ENCODE results near the gene BEST4. TPM values are rescaled to one million over a fixed set of nuclear protein-coding genes. Genes with fewer than 3 reads are reported as not detected.

BEST4 gene
- polyA plus RNA-seq, 1 of the 3 experiments (the other 2 are of a cell fraction): 0.12 TPM

- Histone ChIP-seq H3K9me3 (no peaks in the 10 kb centered on the region), H2AFZ (ENCODE audit: low read depth) (no peak overlapping the region), H3K4me2 (peak overlapping the region; percentile 57), H3K4me3 (ENCODE audit: low read depth in 2 of 2, low read length in 1 of 2) (0 out of 4 replicates have a peak overlapping the region, but pooled peaks of 1 of the 2 experiments have one; percentile 1), H3K36me3 (replicated peaks in 1 of 2; ENCODE audit: control insufficient read depth in 1 of 2, insufficient read depth in 2 of 2, low read length in 1 of 2) (peaks cover 43 to 57% of the 10 kb centered on the region in 2 experiments), H3K27me3 (ENCODE audit: insufficient read depth) (no peaks in the 10 kb centered on the region), H3F3A (replicated peaks; ENCODE audit: insufficient read depth) (peaks cover 68% of the 10 kb centered on the region), H3K9me2 (no peaks in the 10 kb centered on the region), H3K9ac (peak overlapping the region; percentile 94), H4K20me1 (ENCODE audit: insufficient read depth) (peaks cover 25% of the 10 kb centered on the region), H3K27ac (ENCODE audit: low read depth in 2 of 2, low read length in 1 of 2) (peak overlapping the region; percentile 94 to 100), H3K79me2 (ENCODE audit: insufficient read depth) (peaks cover 75% of the 10 kb centered on the region), H3K4me1 (ENCODE audit: control insufficient read depth in 1 of 2, insufficient read depth in 2 of 2, low read depth in 1 of 2, low read length in 1 of 2) (peaks cover 57 to 72% of the 10 kb centered on the region in 2 experiments; a peak in 3 of 4 replicates)
- CTCF ChIA-PET: no interaction called here
- no peak for TF ChIP-seq SIN3A (IDR thresholded peaks at IDR 0.05; ENCODE audit: borderline replicate concordance, low read depth, low read length)
- peak; percentile 31 for DNase-seq
- WGBS (ENCODE audit: low lambda C conversion rate): 94% methylated on average over 7 of the region's 70 CpGs
- POLR2A ChIA-PET: interaction anchor here (3.2 kb wide), 1 partner anchor 12 kb away, joined by 15 read pairs; no protein-coding TSS in a partner anchor
These were observed 18.2 kb upstream of the BEST4 start for GRCh38 chr1:44806025-44806703.

GRCh38 chr1:44805311-44806024 lies 17.5 kb upstream of the BEST4 start:
- peaks cover 32% of the 10 kb centered on the region for H4K20me1 ChIP-seq (ENCODE audit: insufficient read depth)
- DNase-seq: no peak
- peaks cover 79% of the 10 kb centered on the region for H3K79me2 ChIP-seq (ENCODE audit: insufficient read depth)
- WGBS (ENCODE audit: low lambda C conversion rate): 93% methylated on average over 17 of the region's 20 CpGs
- H3K27me3 ChIP-seq (ENCODE audit: insufficient read depth): no peaks in the 10 kb centered on the region
- ChIA-PET CTCF (no interaction called here), POLR2A (no interaction called here)
- H3K36me3 ChIP-seq (replicated peaks in 1 of 2; ENCODE audit: control insufficient read depth in 1 of 2, insufficient read depth in 2 of 2, low read length in 1 of 2): peaks cover 43 to 57% of the 10 kb centered on the region in 2 experiments
- H3K9me3 ChIP-seq: no peaks in the 10 kb centered on the region
- H2AFZ ChIP-seq (ENCODE audit: low read depth): no peak overlapping the region
- H3F3A ChIP-seq (replicated peaks; ENCODE audit: insufficient read depth): peaks cover 61% of the 10 kb centered on the region
- no peak overlapping the region for H3K4me3 ChIP-seq (ENCODE audit: low read depth in 2 of 2, low read length in 1 of 2)
- no peaks in the 10 kb centered on the region for H3K9me2 ChIP-seq
- TF ChIP-seq CTCF (IDR thresholded peaks at IDR 0.05): peak; percentile 29
- TF ChIP-seq EZH2phosphoT487 (IDR thresholded peaks at IDR 0.05; ENCODE audit: borderline replicate concordance, low read depth): no peak
- no peak for TF ChIP-seq YY1 (IDR thresholded peaks at IDR 0.05; ENCODE audit: low read depth)
- H3K27ac ChIP-seq (ENCODE audit: low read depth in 2 of 2, low read length in 1 of 2): peak overlapping the region in 1 of 2 experiments; percentile 100; a peak in 2 of 4 replicates
- H3K4me1 ChIP-seq (ENCODE audit: control insufficient read depth in 1 of 2, insufficient read depth in 2 of 2, low read depth in 1 of 2, low read length in 1 of 2): peaks cover 56 to 65% of the 10 kb centered on the region in 2 experiments; a peak in 3 of 4 replicates
- peak overlapping the region; percentile 94; the same call in 1 of the 2 replicates for H3K9ac ChIP-seq
- peak overlapping the region; percentile 98; the same call in 1 of the 2 replicates for H3K4me2 ChIP-seq

Measured in SK-N-SH (cell line).